WI38 (cell line): ENCODE data around the gene NPHP4.

ENCODE experiments used
- H3K4me3 ChIP-seq: 2 replicates; pipeline ENCODE4 v1.5.1; 2011; ENCODE audit warnings: low read depth, mild to moderate bottlenecking, control low read depth, low read length
- TF ChIP-seq, protein P1 (sequence below): IDR thresholded peaks from 2 replicates; pipeline ENCODE4 v1.5.1; 2012; ENCODE audit warnings: low read depth, mild to moderate bottlenecking, control low read depth, low read length

The NPHP4 gene

GRCh38 chr1:5959087-5959486 is 33.1 kb downstream of the NPHP4 start:
- no peak overlapping the region for H3K4me3 ChIP-seq
- TF ChIP-seq, protein P1, sequence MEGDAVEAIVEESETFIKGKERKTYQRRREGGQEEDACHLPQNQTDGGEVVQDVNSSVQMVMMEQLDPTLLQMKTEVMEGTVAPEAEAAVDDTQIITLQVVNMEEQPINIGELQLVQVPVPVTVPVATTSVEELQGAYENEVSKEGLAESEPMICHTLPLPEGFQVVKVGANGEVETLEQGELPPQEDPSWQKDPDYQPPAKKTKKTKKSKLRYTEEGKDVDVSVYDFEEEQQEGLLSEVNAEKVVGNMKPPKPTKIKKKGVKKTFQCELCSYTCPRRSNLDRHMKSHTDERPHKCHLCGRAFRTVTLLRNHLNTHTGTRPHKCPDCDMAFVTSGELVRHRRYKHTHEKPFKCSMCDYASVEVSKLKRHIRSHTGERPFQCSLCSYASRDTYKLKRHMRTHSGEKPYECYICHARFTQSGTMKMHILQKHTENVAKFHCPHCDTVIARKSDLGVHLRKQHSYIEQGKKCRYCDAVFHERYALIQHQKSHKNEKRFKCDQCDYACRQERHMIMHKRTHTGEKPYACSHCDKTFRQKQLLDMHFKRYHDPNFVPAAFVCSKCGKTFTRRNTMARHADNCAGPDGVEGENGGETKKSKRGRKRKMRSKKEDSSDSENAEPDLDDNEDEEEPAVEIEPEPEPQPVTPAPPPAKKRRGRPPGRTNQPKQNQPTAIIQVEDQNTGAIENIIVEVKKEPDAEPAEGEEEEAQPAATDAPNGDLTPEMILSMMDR: no peak

DNA sequence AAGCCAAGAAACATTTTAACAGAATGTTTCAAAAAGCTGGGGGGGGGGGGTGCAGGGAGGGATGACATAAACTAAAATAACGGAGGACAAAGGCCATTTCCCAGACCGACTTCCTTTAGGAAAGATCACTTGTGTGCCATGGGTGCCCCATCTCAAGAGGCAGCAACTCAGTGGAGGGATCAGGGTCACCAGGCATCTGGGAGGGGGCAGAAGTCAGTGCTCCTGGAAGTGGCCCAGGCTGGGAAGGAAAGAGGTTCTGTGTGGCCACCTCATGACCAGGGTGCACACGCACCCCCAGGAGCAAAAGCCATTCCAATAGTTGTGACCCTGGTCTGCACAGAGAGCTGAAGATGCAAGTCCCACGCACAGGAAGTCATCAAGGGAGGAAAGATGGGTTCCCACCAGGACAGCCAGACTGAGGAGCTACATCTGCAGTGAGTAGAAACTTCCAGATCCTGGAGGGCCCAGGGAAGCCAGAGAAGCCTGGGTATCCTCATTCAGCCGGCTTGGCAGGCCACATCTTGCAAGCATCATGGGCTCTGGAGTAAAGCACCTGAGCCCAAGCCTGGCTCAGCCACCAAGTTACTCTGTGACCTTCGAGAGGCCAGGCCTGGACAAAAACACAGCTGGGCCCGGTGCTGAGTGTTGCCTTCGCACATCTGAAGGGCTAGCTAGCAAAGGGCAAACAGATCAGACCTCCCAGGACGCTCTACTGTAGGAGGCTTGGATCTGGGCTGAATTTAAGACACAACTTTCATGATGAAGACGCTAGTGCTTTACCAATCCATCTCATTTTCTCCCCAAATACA is 36.0 kb downstream of the NPHP4 start:
- TF ChIP-seq, protein P1: no peak
- H3K4me3 ChIP-seq: no peak overlapping the region

- no peak overlapping the region for H3K4me3 ChIP-seq
- TF ChIP-seq, protein P1: no peak
These were observed 36.7 kb downstream of the NPHP4 start for GRCh38 chr1:5955479-5955977.

GRCh38 chr1:5954964-5955363 is 37.3 kb downstream of the NPHP4 start:
- no peak overlapping the region for H3K4me3 ChIP-seq
- TF ChIP-seq, protein P1: no peak

DNA sequence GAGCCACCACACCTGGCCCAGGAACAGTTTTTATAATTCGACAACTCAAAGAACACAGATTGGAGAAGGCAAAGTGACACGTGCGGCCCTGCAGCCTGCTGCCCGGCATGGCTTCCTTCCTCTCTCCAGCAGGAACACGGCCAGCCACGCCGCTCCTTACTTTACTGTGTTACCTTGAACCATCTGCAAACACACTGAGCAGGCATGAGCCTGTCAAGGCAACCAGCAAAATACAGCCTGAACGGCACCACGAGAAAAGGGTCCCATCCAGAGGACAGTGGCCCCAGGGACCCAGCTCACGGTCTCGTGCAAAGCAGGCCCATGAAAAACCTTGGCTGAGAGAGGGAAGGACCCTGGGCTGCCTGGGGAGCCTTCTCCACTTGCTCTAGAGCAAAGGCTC is 38.8 kb downstream of the NPHP4 start:
- TF ChIP-seq, protein P1: no peak
- H3K4me3 ChIP-seq: no peak overlapping the region

DNA sequence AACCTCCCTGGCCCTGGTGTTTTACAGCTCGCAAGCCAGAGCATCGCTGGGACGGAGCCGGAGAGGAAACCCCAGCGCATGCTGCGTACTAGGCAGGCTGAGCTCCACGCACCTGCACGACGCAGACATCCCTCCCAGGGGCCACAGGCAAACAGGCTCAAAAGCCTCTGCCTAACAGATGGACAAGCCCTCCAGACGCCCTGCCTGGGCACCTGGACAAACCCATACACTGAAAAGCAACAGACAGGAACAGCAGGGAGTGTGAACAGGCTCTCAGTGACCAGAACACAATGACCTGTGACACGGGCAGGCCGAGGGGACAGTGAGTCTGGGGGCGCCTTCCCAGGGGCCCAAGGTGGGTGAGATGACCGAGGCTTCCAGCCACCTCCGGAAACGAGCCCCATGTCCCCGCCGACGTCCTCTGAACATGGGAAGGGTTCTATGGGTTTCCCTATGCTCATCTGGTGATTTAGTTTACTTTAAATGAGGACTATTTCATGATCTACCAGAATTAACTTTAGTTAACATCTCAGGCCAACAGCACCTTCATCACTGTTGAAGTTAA is 40.3 kb downstream of the NPHP4 start:
- no peak overlapping the region for H3K4me3 ChIP-seq
- TF ChIP-seq, protein P1: no peak

- TF ChIP-seq, protein P1: no peak
- H3K4me3 ChIP-seq: no peak overlapping the region
These were observed 41.0 kb downstream of the NPHP4 start for GRCh38 chr1:5950994-5951785.
